Testis (tissue), 5 donors: ENCODE results near the gene ADAMTS14. TPM values are rescaled to one million over a fixed set of nuclear protein-coding genes. Genes with fewer than 3 reads are reported as not detected.

ENCODE experiments used
- DNase-seq: peaks from one replicate; pipeline ENCODE4 v3.0.0-alpha.2; 2019
- H3K27ac ChIP-seq, 2 donors: fragments of 200-600 bp; sonication (generic); one replicate each; pipeline ENCODE4 v1.5.1; 2019
- H3K27me3 ChIP-seq: fragments of 200-600 bp; sonication (generic); one replicate; pipeline ENCODE4 v1.5.1; 2019
- H3K36me3 ChIP-seq: fragments of 200-600 bp; sonication (generic); one replicate; pipeline ENCODE4 v1.5.1; 2017; ENCODE audit warnings: low read depth; ENCODE audit errors: missing control alignments
- H3K4me1 ChIP-seq: fragments of 200-600 bp; sonication (generic); one replicate; pipeline ENCODE4 v1.5.1; 2019
- H3K4me3 ChIP-seq, 2 donors: fragments of 200-600 bp; sonication (generic); one replicate each; pipeline ENCODE4 v1.5.1; 2017 to 2019
- H3K9me3 ChIP-seq: fragments of 200-600 bp; sonication (generic); one replicate; pipeline ENCODE4 v1.5.1; 2017
- CTCF ChIP-seq, 3 experiments: fragments of 450-650 bp in 2 of 3; fragments of 200-600 bp in 1 of 3; sonication (generic) in 1 of 3; IDR thresholded peaks; one replicate each; pipeline ENCODE4 v1.5.1; 2016 to 2019; ENCODE audit warnings: antibody characterized with exemption in 3 of 3, mild to moderate bottlenecking in 2 of 3, moderate library complexity in 1 of 3
- POLR2A ChIP-seq: fragments of 450-650 bp; IDR thresholded peaks from one replicate; pipeline ENCODE4 v1.6.1; 2017; ENCODE audit warnings: antibody characterized with exemption, mild to moderate bottlenecking, moderate library complexity
- WGBS, 2 donors: methylation state at CpG; one replicate each; pipeline ENCODE4 v1.1.5; 2018; 5-methylcytosine and 5-hydroxymethylcytosine counted together
- intact Hi-C: fragments of 100-400 bp; cut with DNase I; formaldehyde crosslinking; loops from one replicate; pipeline ENCODE4 v1.15.1; 2023; ENCODE audit warnings: low total_unique reads
- long read RNA-seq, 2 donors: transcript quantifications; one replicate each; lab custom pipeline, GENCODE V29; 2026
- polyA plus RNA-seq: library from polyadenylated mRNA; stranded (reverse); fragments of 350-450 nt; fragmentation: Illumina TruSeq; extraction: RNeasy Lipid Tissue Mini Kit (QIAGEN cat#74804); gene quantifications from one replicate; pipeline ENCODE4 v1.2.3, GENCODE V29; 2014; ENCODE audit warnings: low read depth, low replicate concordance; ENCODE audit not compliant: insufficient read depth
- total RNA-seq, 2 donors: library from RNA; depleted of rRNA; stranded (reverse); fragments of >200 nt; gene quantifications; one replicate each; pipeline ENCODE4 v1.2.3, GENCODE V29; 2016

The ADAMTS14 gene
- total RNA-seq: under 1 TPM; 0.63 to 0.93 TPM
- polyA plus RNA-seq: 0.90 TPM
- long read RNA-seq, donor 1: 0 reads
- long read RNA-seq, donor 2, full-length matches to known transcripts: 1 of 1 reads
- long read RNA-seq, donor 2, partial matches to known transcripts: 0 of 1 reads
- long read RNA-seq, donor 2, other reads (novel, unspliced or antisense): 0 of 1 reads

- TF ChIP-seq CTCF (IDR thresholded peaks at IDR 0.05): no peak
- no peaks in the 10 kb centered on the region for H3K4me1 ChIP-seq
- H3K4me3 ChIP-seq: peak within 1 kb of the TSS; percentile 29 to 30
- DNase-seq: no peak
- 1 to 11% methylated on average over 4 to 47 of the region's 100 CpGs for WGBS, 2 donors
- intact Hi-C loops: no loop called here
- H3K36me3 ChIP-seq: no peaks in the 10 kb centered on the region
- H3K27me3 ChIP-seq: no peaks in the 10 kb centered on the region
- H3K9me3 ChIP-seq: no peaks in the 10 kb centered on the region
- H3K27ac ChIP-seq: no peak within 1 kb of the TSS
These were observed at the start of gene ADAMTS14 for GRCh38 chr10:70672165-70673042. Gene ADAMTS14 (plus strand): TSS chr10:70672506. CDS start chr10:70672803, 297 bp downstream.

GRCh38 chr10:70622541-70622940 is 49.8 kb upstream of the ADAMTS14 start:
- Histone ChIP-seq H3K27ac (no peak overlapping the region), H3K27me3 (no peaks in the 10 kb centered on the region), H3K4me3 (no peak overlapping the region), H3K36me3 (no peaks in the 10 kb centered on the region), H3K9me3 (no peaks in the 10 kb centered on the region), H3K4me1 (no peaks in the 10 kb centered on the region)
- no peak for DNase-seq
- intact Hi-C loops: no loop called here
- TF ChIP-seq CTCF (IDR thresholded peaks at IDR 0.05) (no peak), POLR2A (no peak)
- 94% methylated on average over 2 of the region's 3 CpGs; no CpG with 5 or more reads in 1 of the 2 donors for WGBS, 2 donors

GRCh38 chr10:70622981-70623844 is 49.1 kb upstream of the ADAMTS14 start:
- DNase-seq: no peak
- Histone ChIP-seq H3K27ac (no peak overlapping the region), H3K27me3 (no peaks in the 10 kb centered on the region), H3K9me3 (no peaks in the 10 kb centered on the region), H3K36me3 (no peaks in the 10 kb centered on the region), H3K4me1 (no peaks in the 10 kb centered on the region), H3K4me3 (no peak overlapping the region)
- TF ChIP-seq POLR2A (no peak), CTCF (IDR thresholded peaks at IDR 0.05) (no peak)
- 87 to 100% methylated on average over 2 to 3 of the region's 3 CpGs for WGBS, 2 donors
- intact Hi-C loops: no loop called here

GRCh38 chr10:70626056-70626455 is 46.2 kb upstream of the ADAMTS14 start:
- intact Hi-C loops: no loop called here
- H3K27me3 ChIP-seq: no peaks in the 10 kb centered on the region
- H3K9me3 ChIP-seq: no peaks in the 10 kb centered on the region
- TF ChIP-seq CTCF (IDR thresholded peaks at IDR 0.05): no peak
- H3K4me1 ChIP-seq: no peaks in the 10 kb centered on the region
- DNase-seq: no peak
- no peak overlapping the region for H3K27ac ChIP-seq
- no peaks in the 10 kb centered on the region for H3K36me3 ChIP-seq
- H3K4me3 ChIP-seq: no peak overlapping the region
